GM21723 (cell line): Measurements from ENCODE around the gene CDK5RAP2.
A peak's percentile ranks its signal among the peaks of the same experiment; 100 is the strongest.

Experiments used
- ATAC-seq: cut with Tn5 transposase; IDR thresholded peaks from one replicate; pipeline ENCODE4 v1.9.1; 2021; ENCODE audit warnings: mild to moderate bottlenecking, moderate library complexity; ENCODE audit not compliant: unreplicated experiment

The CDK5RAP2 gene

DNA sequence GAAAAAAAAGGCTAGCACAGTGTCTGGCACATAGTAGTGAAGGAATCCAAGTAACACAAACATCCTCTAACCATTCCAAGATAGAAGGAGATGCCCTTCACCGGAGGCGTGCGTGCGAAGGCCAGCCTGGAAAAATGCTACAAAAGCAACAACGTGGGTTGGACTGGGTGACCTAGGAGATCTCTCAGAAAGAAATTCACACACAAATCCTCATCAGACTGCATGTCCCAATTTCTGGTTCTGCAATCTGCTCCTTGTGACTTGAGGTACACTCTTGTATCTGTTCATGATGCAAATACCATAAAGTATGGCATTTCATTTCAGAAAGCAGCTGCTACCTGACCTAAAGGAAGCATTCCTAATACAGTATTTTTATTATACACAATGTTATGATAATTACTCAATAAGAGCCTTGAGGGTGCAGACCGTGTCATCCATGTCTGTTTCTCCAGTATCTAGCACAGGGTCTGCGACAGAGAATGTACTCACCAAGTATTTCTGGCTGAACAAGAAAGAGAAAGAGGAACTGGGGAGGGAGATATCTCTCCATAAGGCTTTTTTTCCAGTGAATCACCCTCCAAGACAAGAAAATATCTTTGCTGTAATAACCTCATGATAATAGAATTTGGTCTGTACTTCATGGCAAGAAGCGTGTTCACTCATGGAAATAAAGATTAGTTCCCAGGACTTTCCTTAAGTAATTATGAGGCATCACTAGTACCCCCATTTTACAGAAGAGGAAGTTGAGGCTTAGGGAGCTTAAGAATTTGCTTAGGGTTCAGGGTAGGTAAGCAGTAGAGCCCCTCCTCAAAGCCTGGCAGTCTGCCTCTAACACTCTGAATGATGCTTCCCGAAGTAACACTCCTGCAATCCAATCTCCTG lies 138.3 kb downstream of the CDK5RAP2 start:
- no peak for ATAC-seq

- no peak for ATAC-seq
These were observed 139.2 kb downstream of the CDK5RAP2 start for GRCh38 chr9:120440791-120441190.

DNA sequence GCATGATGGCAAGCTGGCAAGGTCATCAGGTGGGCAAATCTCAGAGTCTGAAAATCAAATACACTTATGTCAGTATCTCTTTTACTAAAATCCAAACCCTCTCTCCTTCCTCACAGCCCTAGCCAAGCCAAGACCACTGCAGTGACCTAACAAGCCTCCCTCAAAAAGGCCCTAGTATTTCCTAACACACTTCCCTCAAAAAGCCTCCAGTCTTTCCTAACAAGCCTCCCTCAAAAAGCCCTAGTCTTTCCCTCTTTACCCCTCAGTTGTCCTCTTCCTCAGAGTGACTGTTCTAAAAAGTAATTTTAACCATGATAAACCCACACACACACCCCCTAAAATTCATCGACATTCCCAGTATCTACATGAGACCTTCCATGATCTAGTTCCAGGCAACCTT lies 140.0 kb downstream of the CDK5RAP2 start:
- no peak for ATAC-seq

- peak; percentile 51 for ATAC-seq
These were observed 141.0 kb downstream of the CDK5RAP2 start for GRCh38 chr9:120438836-120439546.

- no peak for ATAC-seq
These were observed 141.9 kb downstream of the CDK5RAP2 start for GRCh38 chr9:120438111-120438510.

DNA sequence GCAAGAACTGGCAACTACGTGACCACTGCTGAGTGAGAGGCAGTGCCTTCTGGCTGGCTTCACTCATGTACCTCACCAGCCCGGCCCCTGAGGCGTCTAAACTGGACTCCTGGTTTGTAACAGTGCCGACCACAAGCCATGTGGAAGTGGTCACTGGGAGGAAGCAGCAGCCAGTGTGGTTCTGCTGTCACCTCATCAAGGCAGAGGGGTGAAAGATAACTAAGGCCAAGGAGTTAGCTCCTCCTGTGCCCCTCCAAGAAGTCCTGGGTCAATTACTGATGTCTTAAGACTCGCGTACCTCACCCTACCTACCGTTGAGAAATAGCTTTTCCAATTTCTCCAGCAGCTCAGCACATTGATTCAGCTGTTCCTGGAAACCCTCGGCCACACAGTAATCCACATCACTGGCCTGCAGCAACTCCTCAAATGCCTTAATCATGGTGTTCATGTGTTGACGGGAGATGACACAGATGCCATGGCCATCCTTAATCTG lies 142.9 kb downstream of the CDK5RAP2 start:
- ATAC-seq, result no peak

- ATAC-seq, result no peak
These were observed 143.5 kb downstream of the CDK5RAP2 start for GRCh38 chr9:120436446-120436845.

DNA sequence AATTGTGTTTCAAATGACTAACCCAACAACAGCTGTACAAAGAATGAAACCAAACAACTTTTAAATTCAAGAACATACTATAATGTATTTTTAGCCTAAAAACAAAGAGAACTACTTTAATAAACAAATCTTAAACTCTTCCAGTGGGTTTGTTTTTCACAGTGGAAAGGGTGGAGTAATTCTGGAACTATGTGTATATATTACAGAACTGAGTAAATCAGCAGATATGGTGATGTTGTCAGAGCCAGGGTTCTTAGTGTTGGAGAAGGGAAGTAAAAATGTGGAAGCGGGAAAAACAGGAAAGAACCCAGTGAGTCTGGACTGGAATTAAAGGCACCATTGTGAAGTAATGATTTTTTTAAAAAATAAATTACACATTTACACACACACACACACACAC lies 144.9 kb downstream of the CDK5RAP2 start:
- no peak for ATAC-seq

DNA sequence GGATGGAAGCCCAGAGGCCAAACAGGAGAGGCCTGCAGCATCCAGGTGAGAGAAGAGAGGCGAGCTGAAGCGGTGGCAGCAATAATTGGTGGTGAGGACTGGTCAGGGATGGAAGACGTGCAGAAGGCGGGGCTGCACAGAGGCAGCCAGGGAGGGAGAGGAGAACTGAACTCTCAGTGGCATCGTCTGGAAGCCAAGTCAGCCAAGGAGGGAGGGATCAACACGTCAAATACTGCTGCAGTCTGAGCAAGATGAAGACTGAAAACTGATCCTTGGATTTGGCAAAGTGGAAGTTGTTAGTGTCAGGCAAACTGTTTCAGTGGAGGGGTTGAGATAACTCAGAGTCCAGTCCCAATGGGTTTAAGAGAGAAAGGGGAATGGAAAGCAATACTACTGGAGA lies 145.4 kb downstream of the CDK5RAP2 start:
- ATAC-seq, result no peak

GRCh38 chr9:120433701-120434100 lies 146.3 kb downstream of the CDK5RAP2 start:
- no peak for ATAC-seq

DNA sequence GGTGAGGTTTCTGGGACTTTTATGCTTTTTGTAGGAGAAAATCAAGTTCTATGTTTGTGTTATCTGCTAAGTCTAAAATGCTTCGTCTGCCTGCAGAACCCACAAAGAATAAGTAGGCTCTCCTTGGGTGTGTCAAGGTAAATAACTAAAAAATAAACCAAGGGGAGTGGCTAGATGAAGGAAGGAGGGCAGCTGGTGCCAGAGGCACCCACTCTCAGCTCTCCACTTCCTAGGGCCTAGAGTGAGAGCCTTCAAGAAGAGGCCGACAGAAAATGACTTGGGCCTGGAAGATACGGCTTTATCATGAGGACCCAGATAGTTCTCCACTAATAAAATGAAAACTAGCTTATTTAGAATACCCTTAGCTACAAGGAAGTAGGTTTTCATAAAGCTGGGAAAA lies 147.4 kb downstream of the CDK5RAP2 start:
- ATAC-seq, result no peak

- ATAC-seq, result no peak
These were observed 148.7 kb downstream of the CDK5RAP2 start for GRCh38 chr9:120431268-120431667.

GRCh38 chr9:120424248-120424647 lies 155.7 kb downstream of the CDK5RAP2 start:
- ATAC-seq, result no peak

DNA sequence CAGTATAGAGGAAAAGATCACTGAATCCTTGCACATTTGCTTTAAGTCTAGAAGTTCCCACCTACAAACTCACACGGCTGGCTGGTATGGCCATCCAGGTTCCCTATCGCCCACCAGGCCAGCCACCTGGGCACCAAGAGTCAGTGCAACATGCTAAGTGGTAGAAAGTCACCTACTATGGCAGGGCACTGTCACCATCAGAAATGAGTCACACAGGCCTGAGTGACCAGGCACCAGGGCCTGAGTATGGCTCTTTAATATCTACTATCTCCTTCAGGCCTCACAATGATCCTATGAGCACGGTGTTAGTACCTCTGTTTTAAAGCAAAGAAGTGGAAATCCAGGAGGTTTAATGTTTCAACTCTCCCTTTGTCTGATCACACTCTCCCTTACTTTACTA lies 156.2 kb downstream of the CDK5RAP2 start:
- ATAC-seq, result no peak

- no peak for ATAC-seq
These were observed 158.0 kb downstream of the CDK5RAP2 start for GRCh38 chr9:120421977-120422376.

DNA sequence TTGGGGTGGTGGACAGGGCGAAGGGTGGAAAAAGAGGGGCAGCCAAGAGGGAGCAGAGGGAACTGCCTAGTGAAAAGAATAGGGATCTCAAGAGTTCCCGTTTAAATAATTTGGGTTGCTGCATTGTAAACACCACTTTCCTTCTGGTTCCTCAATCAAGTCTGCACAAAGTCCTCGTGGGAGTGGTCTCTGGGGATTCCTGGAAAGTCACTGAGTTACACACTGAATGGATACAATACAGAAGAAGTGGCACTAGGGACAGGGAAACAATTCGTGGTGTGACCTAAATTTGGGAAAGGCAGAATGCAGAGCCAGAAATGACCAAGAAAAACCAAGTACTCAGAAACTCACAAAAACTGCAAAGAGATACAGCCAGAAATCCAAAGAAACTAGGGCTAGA lies 161.7 kb downstream of the CDK5RAP2 start:
- no peak for ATAC-seq

DNA sequence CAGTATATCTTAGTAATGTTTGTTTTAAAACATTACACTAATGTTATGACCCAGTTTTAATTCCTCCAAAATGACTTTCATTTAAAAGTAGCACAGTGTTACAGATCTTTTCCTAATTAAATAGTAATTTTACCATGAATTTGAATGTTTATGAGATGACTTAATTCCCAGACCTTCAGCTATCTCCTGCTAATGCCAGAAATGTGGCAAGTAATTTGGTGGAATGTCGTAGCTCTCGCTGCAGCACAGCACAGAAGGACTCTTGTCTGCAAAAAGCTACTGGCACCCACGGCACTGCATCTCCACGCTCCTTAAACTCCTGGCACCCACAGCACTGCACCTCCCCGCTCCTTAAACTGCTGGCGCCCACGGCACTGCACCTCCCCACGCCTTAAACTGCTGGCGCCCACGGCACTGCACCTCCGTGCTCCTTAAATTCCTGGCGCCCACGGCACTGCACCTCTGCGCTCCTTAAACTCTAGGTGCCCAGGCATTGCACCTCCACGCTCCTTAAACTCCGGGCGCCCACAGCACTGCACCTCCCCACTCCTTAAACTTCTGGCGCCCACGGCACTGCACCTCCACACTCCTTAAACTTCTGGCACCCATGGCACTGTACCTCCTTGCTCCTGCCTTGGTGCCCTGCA lies 163.1 kb downstream of the CDK5RAP2 start:
- no peak for ATAC-seq

- no peak for ATAC-seq
These were observed 166.6 kb downstream of the CDK5RAP2 start for GRCh38 chr9:120413121-120414048.

- ATAC-seq, result no peak
These were observed 167.5 kb downstream of the CDK5RAP2 start for GRCh38 chr9:120412425-120412951.

GRCh38 chr9:120411862-120412424 lies 168.0 kb downstream of the CDK5RAP2 start:
- ATAC-seq, result no peak
